ENCODE data around the gene SPEN.

- TF ChIP-seq CTCF (IDR thresholded peaks at IDR 0.05), result no peak
- TF ChIP-seq POLR2AphosphoS5 (IDR thresholded peaks at IDR 0.05; ENCODE audit: low read depth, low read length), result no peak
- TF ChIP-seq REST (IDR thresholded peaks at IDR 0.05; ENCODE audit: insufficient read depth in 1 of 2, low read depth in 2 of 2, low read length in 1 of 2), result no peak
- no peak for TF ChIP-seq SIN3A (IDR thresholded peaks at IDR 0.05; ENCODE audit: borderline replicate concordance, insufficient read depth, low read depth, low read length)
- TF ChIP-seq TCF7L2 (IDR thresholded peaks at IDR 0.05; ENCODE audit: low read depth, low read length), result no peak
Observed at GRCh38 chr1:15962671-15963362, 115.3 kb downstream of the SPEN start.

All from Panc1 (cell line).